ENCODE measurements around the gene CGB8. TPM values are rescaled to one million over a fixed set of nuclear protein-coding genes. Genes with fewer than 3 reads are reported as not detected.

Gene CGB8
- total RNA-seq, 1 donor from 2014 or later = not detected

DNA sequence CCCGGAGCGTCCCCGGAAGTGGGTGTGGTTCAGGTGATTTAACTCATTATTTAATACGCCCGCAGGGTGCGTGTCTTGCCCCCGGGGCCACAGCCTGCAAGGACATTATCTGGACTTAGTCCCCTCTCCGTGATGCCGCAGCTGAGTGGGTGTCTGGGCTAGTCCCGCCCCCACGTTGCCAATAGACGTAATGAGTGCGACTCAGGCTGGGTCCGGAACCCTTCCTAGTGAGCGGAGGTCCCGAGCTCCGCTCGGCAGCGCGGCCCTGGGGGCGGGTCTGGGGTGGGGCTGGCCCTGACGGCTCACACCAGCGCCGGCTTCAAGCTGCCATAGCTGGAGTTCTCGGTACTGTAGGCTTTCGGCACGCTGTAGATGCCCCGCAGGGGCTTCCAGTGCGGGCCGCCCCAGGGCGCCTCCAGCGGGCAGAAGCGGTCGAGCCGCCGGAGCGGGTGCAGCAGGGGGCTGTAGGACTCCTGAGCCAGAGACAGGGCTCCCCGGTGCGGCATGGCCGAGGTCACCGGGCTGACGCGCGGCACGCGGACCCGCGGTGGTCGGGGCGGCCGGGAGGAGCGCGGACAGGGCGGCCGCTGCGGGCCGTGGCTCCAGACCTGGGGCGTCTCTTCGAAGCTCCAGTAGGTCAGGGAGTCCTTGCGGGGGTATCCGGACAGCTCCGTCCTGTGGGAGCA is 31.1 kb downstream of the CGB8 start:
- Mint-ChIP-seq H3K9me3 (ENCODE audit: low read depth) (no peaks in the 10 kb centered on the region), H3K27me3 (peaks cover 45% of the 10 kb centered on the region), H3K4me1 (ENCODE audit: low read depth) (peaks cover 3% of the 10 kb centered on the region), H3K4me3 (ENCODE audit: low read depth) (peak overlapping the region; percentile 35), H3K27ac (no peak overlapping the region), H3K36me3 (ENCODE audit: insufficient read depth) (peaks cover 13% of the 10 kb centered on the region)
- TF ChIP-seq, protein P1, sequence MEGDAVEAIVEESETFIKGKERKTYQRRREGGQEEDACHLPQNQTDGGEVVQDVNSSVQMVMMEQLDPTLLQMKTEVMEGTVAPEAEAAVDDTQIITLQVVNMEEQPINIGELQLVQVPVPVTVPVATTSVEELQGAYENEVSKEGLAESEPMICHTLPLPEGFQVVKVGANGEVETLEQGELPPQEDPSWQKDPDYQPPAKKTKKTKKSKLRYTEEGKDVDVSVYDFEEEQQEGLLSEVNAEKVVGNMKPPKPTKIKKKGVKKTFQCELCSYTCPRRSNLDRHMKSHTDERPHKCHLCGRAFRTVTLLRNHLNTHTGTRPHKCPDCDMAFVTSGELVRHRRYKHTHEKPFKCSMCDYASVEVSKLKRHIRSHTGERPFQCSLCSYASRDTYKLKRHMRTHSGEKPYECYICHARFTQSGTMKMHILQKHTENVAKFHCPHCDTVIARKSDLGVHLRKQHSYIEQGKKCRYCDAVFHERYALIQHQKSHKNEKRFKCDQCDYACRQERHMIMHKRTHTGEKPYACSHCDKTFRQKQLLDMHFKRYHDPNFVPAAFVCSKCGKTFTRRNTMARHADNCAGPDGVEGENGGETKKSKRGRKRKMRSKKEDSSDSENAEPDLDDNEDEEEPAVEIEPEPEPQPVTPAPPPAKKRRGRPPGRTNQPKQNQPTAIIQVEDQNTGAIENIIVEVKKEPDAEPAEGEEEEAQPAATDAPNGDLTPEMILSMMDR (IDR thresholded peaks at IDR 0.05; ENCODE audit: unreplicated experiment) = peak; percentile 66
- peak; percentile 59 for DNase-seq (ENCODE audit: low spot score, unreplicated experiment)

DNA sequence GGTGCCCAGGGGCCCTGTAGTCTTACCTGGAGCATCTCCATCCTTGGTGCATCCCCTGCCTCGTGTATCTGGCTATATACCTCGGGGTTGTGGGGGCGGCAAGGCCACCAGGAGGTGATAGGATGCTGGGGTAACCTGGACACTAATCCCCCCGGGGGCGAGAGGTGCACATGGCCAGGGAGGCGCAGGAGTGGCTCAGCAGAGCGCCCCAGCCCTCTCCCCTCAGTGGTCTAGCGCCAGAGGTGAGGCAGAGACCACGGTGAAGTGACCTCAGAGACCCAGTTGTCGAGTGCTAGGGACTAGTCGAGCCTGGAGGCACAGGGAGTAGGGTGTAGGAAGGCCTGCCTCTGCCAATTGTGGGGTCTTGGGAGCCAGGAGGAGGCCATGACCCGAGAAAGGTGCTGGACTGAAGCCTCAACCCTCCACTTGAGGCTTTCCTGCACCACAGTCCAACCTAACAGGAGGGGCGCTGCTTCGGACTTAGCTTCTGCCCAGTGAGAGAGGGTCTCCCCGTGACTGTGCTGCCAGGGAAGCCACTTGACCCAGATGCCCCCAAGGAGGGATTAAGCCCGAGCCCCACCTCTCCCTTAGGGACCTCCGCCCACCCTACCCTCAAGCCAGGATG is 31.8 kb downstream of the CGB8 start, which contains the start of gene LHB:
TSS of gene LHB (minus strand) at position 51 of the 625 bp plus-strand sequence. CDS start at position 41, 10 bp downstream.
- H3K4me1 Mint-ChIP-seq (ENCODE audit: low read depth) = peaks cover 3% of the 10 kb centered on the region
- peaks cover 13% of the 10 kb centered on the region for H3K36me3 Mint-ChIP-seq (ENCODE audit: insufficient read depth)
- TF ChIP-seq, protein P1 (IDR thresholded peaks at IDR 0.05; ENCODE audit: unreplicated experiment) = no peak
- DNase-seq (ENCODE audit: low spot score, unreplicated experiment) = no peak
- H3K4me3 Mint-ChIP-seq (ENCODE audit: low read depth) = peak within 1 kb of the TSS; percentile 35
- peaks cover 42% of the 10 kb centered on the region for H3K27me3 Mint-ChIP-seq
- no peaks in the 10 kb centered on the region for H3K9me3 Mint-ChIP-seq (ENCODE audit: low read depth)
- H3K27ac Mint-ChIP-seq = no peak within 1 kb of the TSS

DNA sequence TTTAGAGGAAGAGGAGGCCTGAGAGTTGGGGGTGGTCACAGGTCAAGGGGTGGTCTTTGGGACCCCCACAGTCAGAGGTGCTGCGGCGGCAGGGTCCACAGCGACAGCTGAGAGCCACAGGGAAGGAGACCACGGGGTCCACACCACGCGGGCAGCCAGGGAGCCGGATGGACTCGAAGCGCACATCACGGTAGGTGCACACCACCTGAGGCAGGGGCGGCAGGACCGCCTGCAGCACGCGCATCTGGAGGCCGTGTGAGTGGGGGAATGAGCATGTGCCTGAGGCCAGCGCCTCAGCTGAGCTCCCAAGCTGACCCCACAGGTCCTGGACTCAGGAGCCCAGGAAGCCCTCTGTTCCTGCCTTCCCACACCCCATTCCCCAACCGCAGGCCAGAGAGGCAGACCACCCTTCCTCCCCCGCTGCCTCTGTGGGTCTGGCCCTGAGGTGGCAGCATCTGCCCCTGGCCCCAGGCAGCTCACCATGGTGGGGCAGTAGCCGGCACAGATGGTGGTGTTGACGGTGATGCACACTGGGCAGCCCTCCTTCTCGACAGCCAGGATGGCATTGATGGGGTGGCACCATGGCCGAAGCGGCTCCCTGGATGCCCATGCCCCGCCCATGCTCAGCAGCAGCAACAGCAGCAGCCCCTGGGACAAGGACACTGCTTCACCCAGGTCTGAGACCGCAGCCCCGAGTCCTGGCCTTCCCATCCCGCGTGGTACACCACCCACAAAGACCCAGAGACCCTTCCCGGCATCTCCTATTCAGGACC is 32.7 kb downstream of the CGB8 start:
- Mint-ChIP-seq H3K27me3 (peaks cover 33% of the 10 kb centered on the region), H3K4me1 (ENCODE audit: low read depth) (peaks cover 3% of the 10 kb centered on the region), H3K27ac (no peak overlapping the region), H3K36me3 (ENCODE audit: insufficient read depth) (peaks cover 13% of the 10 kb centered on the region), H3K9me3 (ENCODE audit: low read depth) (no peaks in the 10 kb centered on the region), H3K4me3 (ENCODE audit: low read depth) (no peak overlapping the region)
- TF ChIP-seq, protein P1 (IDR thresholded peaks at IDR 0.05; ENCODE audit: unreplicated experiment) = no peak
- DNase-seq (ENCODE audit: low spot score, unreplicated experiment) = no peak

DNA sequence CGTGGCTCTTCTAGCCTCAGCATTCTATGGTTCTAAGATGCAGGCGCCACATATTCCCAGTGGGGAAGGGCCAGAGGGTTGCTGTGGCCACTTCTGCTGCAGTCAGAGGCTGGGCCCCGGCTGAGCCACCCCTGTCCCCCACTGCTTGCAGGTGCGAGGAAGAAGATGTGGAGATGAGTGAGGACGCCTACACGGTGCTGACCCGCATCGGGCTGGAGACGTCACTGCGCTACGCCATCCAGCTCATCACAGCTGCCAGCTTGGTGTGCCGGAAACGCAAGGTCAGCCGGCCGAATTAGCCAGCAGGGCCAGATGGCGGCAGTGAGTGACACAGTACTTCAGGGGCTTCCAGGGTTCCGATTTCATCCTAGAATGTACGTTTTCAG is 34.0 kb downstream of the CGB8 start:
- H3K4me1 Mint-ChIP-seq (ENCODE audit: low read depth) = peaks cover 3% of the 10 kb centered on the region
- H3K36me3 Mint-ChIP-seq (ENCODE audit: insufficient read depth) = peaks cover 15% of the 10 kb centered on the region
- H3K4me3 Mint-ChIP-seq (ENCODE audit: low read depth) = no peak overlapping the region
- H3K27me3 Mint-ChIP-seq = peaks cover 19% of the 10 kb centered on the region
- DNase-seq (ENCODE audit: low spot score, unreplicated experiment) = no peak
- H3K27ac Mint-ChIP-seq = no peak overlapping the region
- H3K9me3 Mint-ChIP-seq (ENCODE audit: low read depth) = no peaks in the 10 kb centered on the region
- TF ChIP-seq, protein P1 (IDR thresholded peaks at IDR 0.05; ENCODE audit: unreplicated experiment) = no peak

Measured in progenitor cell of endocrine pancreas (in vitro differentiated cells).